ENCODE data around the gene NACAD.

Gene NACAD

GRCh38 chr7:45087301-45088145 is 1.2 kb downstream of the NACAD start:
- no peak for FAIRE-seq

DNA sequence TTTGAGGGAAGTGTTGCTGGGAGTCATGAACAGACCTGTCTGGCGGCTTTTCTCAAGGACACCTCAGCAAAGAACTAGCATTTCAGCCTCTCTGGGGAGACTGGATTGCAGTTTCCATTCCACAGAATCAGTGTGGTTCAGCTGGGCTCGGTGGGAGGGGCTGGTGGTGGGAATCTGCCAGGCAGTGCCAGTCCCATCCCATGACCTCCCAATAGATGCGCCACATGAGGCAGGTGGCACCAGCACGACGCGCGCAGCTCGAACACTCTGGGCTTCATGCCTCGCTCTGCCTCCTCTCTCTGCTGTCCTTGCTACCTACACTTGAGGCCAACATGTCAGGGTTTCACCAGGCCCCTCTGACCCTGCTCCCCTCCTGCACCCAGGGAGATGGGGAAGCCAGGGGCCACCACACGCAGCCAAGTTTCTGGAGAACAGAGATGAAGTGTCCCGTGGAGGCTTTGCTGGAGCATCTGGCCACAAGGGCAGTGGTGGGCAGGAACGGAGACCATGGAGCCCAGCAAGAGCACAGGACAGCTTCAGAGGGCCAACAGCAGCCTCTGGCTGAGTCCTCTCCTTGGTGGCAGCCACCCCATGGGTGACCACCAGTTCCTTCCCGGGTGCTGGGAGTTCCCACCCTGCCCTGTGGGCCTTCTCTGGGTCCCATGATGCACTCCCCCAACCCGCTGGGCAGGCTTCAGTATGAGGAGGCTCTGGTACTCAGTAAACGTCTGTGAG is 2.3 kb downstream of the NACAD start:
- FAIRE-seq: no peak

DNA sequence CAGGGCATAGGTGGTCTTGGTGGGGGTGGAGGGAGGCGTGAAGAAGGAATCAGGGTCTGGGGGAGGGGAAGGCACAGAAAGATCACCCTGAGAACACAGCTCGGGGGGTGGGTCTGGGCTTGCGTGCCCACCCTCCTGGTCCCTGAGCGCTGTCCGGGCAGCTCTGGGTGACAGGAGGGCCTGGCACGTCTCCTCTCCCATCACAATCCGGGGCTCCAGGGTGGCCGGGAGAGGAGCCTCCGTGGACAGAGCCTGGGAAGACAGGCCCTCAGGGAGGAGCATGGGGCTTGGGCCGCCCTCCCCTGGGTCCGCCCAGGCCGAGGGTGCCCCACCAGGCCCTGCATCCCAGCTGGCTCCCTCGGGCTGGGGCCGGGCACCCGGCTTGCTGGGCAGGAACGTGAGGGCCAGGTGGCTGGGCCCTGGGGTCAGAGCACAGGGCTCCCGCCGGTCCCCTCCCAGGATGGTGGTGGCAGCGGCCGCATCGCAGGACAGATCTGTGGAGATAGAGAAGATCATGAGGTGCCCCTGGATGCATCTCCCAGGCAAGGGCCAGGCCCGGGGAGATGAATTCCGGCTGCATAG is 3.1 kb downstream of the NACAD start:
- no peak for FAIRE-seq

DNA sequence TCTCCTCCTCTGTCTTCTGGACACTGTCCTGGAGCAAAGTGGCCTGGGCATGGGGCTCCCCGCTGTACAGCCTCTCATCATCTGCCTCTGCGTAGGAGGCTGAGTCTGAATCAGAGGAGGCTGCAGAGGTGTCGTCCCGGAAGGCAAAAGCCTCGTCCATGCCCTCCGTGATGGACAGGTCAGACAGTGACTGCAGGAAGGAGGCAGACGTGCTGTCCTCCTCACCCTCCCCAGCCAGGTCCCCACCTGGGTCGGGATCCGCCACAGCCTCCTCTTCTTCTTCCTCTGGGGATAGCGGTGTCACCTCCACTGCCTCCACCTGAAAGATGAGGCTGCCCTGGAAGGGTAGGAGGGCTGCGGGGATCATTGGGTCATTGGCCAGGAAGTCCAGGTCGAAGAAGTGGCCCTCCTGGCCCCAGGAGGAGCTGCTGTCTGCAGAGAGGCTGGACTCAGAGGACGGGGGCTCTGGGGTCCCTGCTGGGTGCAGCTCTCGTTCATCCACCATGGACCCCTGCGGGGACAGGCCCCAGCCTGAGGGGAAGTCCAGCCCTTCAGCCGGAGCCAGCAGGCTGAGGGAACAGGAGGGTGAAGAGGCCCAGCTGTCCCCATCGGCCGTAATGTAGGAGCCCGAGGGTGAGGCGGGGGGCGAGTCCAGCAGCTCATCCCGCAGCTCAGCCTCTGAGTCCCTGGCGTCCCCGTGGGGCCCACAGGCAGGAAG is 3.7 kb downstream of the NACAD start:
- no peak for FAIRE-seq

- FAIRE-seq: no peak
Measured at GRCh38 chr7:45084336-45084735, 4.4 kb downstream of the NACAD start.

DNA sequence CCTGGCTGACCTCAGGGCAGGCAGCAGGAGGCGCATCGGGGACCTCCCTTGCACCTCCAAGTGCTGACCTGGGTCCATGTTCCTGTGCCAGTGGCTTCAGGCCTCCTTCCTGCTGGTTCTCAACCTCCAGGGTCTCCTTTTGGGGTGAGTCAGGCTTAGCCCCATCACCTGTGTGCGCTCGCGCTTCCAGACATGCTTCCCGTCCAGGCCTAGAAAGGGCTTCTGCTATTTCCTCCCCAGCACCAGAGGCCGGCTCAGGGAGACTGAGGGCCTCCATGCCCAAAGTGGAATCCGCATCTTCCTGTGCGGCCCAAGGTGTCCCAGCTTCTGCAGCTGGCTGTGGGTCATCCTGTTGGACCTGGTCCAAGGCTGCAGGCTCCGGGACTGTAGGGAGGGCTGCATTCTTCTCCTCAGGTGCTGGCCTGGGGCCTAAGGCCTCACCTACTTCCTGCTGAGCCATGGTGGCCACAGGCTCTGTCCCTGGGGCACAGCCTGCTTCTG is 5.9 kb downstream of the NACAD start:
- no peak for FAIRE-seq

- no peak for FAIRE-seq
Measured at GRCh38 chr7:45082031-45082830, 6.5 kb downstream of the NACAD start.

GRCh38 chr7:45081670-45081974 is 7.1 kb downstream of the NACAD start:
- no peak for FAIRE-seq

DNA sequence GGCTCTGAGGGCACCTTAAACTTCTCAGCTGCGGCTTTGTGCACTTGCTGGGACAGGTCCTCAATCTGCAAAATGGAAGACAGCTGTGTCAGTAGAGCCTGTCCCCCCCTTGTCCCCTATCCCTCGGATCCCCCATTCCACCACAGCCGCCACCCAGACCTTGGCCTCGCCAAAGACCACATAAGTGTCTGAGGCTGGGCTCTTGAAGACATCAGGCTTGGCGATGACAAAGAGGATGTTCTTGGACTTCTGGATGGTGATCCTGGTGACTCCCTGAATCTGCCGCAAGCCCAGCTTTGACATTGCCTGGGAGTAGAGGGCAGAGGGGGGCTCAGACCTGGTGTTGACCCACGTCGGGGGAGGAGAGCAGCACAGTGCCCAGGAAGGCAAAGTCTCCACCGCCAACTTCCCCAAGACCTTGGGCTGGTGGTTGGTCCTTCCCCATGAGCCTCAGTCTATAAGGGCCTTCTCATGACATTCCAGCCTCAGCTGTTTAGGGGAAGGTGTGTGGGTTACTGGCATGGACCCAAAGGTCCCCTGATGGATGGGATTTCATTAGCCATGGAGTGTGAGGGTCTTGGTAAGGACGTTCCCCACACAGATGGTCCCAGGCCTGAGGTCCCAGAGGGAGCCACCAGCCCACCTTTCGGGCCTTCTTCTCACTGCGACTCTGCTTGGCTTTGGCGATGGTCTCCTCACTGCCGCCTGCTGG is 7.7 kb downstream of the NACAD start:
- no peak for FAIRE-seq

DNA sequence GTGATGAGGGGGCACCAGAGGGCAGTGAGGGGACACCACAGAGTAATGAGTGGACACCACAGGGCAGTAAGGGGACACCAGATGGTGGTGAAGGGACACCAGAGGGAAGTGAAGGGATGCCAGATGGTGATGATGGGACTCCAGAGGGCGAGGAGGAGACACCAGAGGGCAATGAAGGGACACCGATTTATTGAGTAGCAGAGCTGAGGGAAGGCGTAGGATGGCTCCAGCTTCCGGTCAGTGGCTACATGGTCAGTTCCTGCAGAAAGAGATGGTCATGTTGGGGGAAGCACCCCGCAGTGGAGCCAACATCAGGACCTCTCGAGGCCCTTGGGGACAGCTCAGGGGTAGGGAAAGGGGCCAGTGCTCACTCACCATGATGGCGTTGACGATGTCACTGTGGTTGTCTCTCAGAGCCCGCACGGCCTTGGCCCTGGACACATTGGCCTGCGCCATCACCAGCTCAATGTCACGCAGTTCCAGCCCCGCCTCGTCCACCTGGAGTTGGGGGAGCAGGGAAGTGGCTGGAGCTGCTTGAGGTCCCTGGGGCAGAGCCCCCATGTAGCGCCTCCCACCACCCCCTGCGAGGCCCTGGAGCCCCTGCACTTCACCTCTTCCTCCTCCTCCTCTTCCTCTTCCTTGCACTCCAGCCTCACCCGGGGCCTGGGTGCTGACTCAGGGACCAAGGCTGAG is 8.4 kb downstream of the NACAD start:
- no peak for FAIRE-seq

- FAIRE-seq: no peak
Measured at GRCh38 chr7:45078125-45078681, 10.6 kb downstream of the NACAD start.

- no peak for FAIRE-seq
Measured at GRCh38 chr7:45077579-45077978, 11.2 kb downstream of the NACAD start.

- FAIRE-seq: no peak
Measured at GRCh38 chr7:45076946-45077345, 11.8 kb downstream of the NACAD start.

GRCh38 chr7:45075871-45076796 is 12.6 kb downstream of the NACAD start:
- no peak for FAIRE-seq

DNA sequence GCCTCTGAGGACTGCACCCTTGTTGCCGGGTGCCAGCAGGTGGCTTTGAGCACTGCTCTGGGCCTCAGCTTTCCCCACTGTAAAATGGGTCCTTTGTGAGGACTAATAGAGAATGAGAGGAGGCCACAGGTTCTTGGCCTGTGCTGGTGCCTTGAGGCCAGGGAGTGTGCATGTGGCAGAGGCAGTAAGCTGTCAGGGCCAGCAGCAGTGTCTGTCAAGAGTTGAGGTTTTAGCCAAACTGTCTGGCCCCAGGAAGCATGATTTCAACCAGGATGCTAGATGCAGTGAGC is 13.5 kb downstream of the NACAD start:
- no peak for FAIRE-seq

GRCh38 chr7:45074528-45075354 is 14.0 kb downstream of the NACAD start:
- FAIRE-seq: no peak

- no peak for FAIRE-seq
Measured at GRCh38 chr7:45073786-45074527, 14.8 kb downstream of the NACAD start.

All from TTC549 (cell line).